HL-60 (cell line): Measurements from ENCODE around the gene DOK7.

Experiments
- DNase-seq, 2 experiments: peaks; one replicate each; pipeline ENCODE4 v3.0.0-alpha.2; 2010 to 2020; ENCODE audit warnings: low read depth in 1 of 2, low spot score in 1 of 2
- H3K27ac ChIP-seq: fragments of 250-450 bp; sonication (Bioruptor Pico); replicated peaks from 2 replicates; pipeline ENCODE4 v1.5.1; 2020; ENCODE audit warnings: mild to moderate bottlenecking, moderate library complexity
- H3K27me3 ChIP-seq: fragments of 250-450 bp; sonication (Bioruptor Pico); 2 replicates; pipeline ENCODE4 v1.5.1; 2021; ENCODE audit warnings: mild to moderate bottlenecking, moderate library complexity; ENCODE audit not compliant: insufficient read depth, poor library complexity, severe bottlenecking
- H3K4me3 ChIP-seq: replicated peaks from 2 replicates; pipeline ENCODE4 v1.5.1; 2011; ENCODE audit warnings: mild to moderate bottlenecking, control low read depth, low read length; ENCODE audit not compliant: insufficient read depth
- GABPA ChIP-seq: IDR thresholded peaks from 2 replicates; pipeline ENCODE4 v1.6.1; 2012; ENCODE audit warnings: low read depth
- POLR2AphosphoS5 ChIP-seq: IDR thresholded peaks from 2 replicates; pipeline ENCODE4 v1.6.1; 2012; ENCODE audit warnings: low read depth
- SPI1 ChIP-seq: IDR thresholded peaks from 2 replicates; pipeline ENCODE4 v1.6.1; 2012; ENCODE audit warnings: low read depth, mild to moderate bottlenecking, borderline replicate concordance
- TF ChIP-seq, protein P1 (sequence below): IDR thresholded peaks from one replicate; pipeline ENCODE4 v1.5.1; 2011; ENCODE audit warnings: low read length, control low read depth, inconsistent platforms; ENCODE audit not compliant: insufficient read depth
- TF ChIP-seq, protein P2 (sequence below): IDR thresholded peaks from 2 replicates; pipeline ENCODE4 v1.6.1; 2012; ENCODE audit warnings: low read depth; ENCODE audit not compliant: insufficient replicate concordance

DOK7 gene

DNA sequence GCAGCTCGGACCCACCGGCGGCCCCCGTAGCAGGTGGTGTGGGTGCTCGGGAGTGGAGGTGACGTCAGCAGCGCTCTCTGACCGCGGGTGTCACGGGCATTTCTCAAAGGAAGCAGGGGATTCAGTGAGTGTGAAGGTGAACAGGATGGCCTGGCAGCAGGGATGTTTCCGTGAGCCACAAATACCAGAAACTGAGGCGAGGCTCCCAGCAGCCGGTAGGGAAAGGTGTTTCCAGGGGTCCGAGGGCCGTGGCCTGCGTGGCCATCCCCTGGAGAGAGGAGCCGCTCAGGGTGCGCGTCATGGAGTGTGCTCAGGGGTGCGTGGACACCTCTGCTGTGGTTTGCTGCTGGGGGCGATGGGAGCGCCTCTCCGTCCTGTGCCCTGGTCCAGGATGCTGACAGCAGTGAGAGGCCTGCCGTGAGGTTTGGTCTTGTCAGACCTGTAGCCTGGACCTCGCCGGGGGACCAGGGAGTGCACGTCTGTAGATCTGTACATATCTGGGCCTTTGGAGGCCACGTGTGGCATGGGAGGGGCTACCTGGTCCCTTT is 31.6 kb upstream of the DOK7 start:
- TF ChIP-seq POLR2AphosphoS5, result no peak
- TF ChIP-seq, protein P1, sequence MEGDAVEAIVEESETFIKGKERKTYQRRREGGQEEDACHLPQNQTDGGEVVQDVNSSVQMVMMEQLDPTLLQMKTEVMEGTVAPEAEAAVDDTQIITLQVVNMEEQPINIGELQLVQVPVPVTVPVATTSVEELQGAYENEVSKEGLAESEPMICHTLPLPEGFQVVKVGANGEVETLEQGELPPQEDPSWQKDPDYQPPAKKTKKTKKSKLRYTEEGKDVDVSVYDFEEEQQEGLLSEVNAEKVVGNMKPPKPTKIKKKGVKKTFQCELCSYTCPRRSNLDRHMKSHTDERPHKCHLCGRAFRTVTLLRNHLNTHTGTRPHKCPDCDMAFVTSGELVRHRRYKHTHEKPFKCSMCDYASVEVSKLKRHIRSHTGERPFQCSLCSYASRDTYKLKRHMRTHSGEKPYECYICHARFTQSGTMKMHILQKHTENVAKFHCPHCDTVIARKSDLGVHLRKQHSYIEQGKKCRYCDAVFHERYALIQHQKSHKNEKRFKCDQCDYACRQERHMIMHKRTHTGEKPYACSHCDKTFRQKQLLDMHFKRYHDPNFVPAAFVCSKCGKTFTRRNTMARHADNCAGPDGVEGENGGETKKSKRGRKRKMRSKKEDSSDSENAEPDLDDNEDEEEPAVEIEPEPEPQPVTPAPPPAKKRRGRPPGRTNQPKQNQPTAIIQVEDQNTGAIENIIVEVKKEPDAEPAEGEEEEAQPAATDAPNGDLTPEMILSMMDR, result no peak
- no peak for TF ChIP-seq GABPA
- TF ChIP-seq SPI1, result no peak
- TF ChIP-seq, protein P2, sequence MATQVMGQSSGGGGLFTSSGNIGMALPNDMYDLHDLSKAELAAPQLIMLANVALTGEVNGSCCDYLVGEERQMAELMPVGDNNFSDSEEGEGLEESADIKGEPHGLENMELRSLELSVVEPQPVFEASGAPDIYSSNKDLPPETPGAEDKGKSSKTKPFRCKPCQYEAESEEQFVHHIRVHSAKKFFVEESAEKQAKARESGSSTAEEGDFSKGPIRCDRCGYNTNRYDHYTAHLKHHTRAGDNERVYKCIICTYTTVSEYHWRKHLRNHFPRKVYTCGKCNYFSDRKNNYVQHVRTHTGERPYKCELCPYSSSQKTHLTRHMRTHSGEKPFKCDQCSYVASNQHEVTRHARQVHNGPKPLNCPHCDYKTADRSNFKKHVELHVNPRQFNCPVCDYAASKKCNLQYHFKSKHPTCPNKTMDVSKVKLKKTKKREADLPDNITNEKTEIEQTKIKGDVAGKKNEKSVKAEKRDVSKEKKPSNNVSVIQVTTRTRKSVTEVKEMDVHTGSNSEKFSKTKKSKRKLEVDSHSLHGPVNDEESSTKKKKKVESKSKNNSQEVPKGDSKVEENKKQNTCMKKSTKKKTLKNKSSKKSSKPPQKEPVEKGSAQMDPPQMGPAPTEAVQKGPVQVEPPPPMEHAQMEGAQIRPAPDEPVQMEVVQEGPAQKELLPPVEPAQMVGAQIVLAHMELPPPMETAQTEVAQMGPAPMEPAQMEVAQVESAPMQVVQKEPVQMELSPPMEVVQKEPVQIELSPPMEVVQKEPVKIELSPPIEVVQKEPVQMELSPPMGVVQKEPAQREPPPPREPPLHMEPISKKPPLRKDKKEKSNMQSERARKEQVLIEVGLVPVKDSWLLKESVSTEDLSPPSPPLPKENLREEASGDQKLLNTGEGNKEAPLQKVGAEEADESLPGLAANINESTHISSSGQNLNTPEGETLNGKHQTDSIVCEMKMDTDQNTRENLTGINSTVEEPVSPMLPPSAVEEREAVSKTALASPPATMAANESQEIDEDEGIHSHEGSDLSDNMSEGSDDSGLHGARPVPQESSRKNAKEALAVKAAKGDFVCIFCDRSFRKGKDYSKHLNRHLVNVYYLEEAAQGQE, result no peak
- DNase-seq, result no peak
- Histone ChIP-seq H3K27me3 (no peaks in the 10 kb centered on the region), H3K27ac (no peak overlapping the region), H3K4me3 (no peak overlapping the region)

DNA sequence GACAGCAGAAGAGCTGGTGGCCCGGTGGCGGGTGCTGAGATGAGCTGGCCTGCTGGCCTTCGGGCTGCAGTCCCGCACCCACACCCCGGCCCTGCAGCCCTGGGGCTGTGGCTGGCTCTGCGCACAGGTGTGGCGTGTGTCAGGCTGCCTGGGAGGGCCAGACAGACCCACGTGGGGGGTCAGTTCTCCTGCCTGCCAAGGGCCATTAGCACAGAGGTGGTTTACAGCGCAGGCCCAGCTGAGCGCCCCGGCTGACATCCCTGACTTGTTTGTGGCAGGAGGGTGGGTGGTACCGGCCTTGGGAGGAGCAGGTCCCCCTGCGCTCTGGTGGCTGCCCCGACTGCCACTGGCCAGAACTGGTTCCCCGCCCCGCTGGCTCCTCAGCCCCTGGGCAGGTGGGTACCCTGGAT is 30.7 kb upstream of the DOK7 start:
- DNase-seq, result no peak
- Histone ChIP-seq H3K27ac (no peak overlapping the region), H3K4me3 (no peak overlapping the region), H3K27me3 (no peaks in the 10 kb centered on the region)
- TF ChIP-seq GABPA (no peak), SPI1 (no peak), POLR2AphosphoS5 (no peak)
- TF ChIP-seq, protein P2, result no peak
- TF ChIP-seq, protein P1, result no peak

DNA sequence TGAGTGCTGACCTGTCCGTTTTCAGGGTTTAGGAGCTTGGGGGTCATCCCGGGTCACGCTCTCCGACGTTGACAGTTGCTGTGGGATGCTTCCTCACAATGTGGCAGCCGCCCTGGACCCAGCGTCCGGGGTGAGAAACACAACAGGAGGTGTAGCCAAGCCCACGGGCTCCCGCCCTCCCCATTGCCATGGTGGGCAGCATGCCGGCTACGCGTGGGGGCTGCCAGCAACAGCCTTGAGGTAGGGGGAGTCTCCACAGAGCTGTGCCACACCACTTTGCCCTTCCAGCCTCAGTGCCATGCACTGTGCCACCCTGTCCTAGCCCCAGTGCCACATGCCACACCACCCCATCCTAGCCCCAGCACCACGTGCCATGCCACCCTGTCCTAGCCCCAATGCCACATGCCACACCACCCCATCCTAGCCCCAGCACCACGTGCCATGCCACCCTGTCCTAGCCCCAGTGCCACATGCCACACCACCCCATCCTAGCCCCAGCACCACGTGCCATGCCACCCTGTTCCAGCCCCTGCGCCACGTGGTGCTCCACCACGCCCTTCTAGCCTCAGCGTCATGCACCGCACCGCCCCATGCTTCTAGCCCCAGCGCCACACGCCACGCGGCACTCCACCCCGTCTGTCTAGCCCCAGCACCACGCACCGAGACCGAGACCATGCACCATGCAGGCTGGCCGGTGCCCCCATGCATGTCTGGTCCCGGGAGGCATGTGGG is 29.8 kb upstream of the DOK7 start:
- Histone ChIP-seq H3K27ac (no peak overlapping the region), H3K4me3 (no peak overlapping the region), H3K27me3 (no peaks in the 10 kb centered on the region)
- no peak for DNase-seq
- TF ChIP-seq SPI1 (no peak), POLR2AphosphoS5 (no peak), GABPA (no peak)
- TF ChIP-seq, protein P2, result no peak
- TF ChIP-seq, protein P1, result no peak
